Measurements from ENCODE around the gene SYT15B.
"Not testable (repeated sequence)": the region's sequence is repeated elsewhere in the genome, so short reads cannot be mapped to it uniquely, and the experiment has no call there.

SYT15B gene

DNA sequence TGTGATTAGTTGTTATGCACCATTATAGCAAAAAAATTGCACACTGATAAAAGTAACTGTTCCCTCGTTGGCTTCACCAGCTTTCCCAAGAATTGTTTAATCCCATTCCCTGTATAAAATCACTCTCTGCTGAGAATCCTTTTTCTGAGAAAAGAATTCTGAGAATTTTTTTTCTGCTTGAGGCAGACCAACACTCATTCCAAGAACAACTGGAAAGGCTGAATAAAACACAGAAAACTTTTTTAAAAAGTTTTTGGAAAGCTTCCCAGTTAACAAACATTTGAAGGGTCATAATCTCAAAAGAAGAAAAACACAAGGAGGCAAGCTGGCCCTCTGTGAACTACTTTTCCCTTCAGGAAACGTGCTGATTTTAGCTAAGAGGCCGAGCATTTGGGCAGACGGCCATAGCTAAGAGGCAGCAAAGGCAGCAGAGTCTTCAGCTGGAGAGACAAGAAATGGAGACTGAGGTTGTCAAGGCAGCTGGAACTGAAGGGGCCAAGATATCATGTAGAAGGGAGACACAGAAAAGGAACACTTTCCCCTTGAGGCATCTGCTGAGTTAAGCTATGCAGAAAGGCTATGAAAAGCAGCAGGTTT, 16.5 kb downstream of the SYT15B start:
- H3K36me3 ChIP-seq (ENCODE audit: control insufficient read depth, low read length); H3K4me3 ChIP-seq (ENCODE audit: low read length); H3K27ac ChIP-seq (ENCODE audit: low read depth, low read length); H3K27me3 ChIP-seq (ENCODE audit: control insufficient read depth, low read length); H3K4me2 ChIP-seq (ENCODE audit: low read length); H3K9me3 ChIP-seq (ENCODE audit: control insufficient read depth, insufficient read depth, low read length); H3K9me2 ChIP-seq (replicated peaks; ENCODE audit: control insufficient read depth, low read length); H3K4me1 ChIP-seq (ENCODE audit: control insufficient read depth, low read length); H3K79me2 ChIP-seq (ENCODE audit: control insufficient read depth, low read length); H4K20me1 ChIP-seq (ENCODE audit: control insufficient read depth, insufficient read depth, low read depth, low read length); H3F3A ChIP-seq (ENCODE audit: control insufficient read depth, insufficient read depth): not testable (repeated sequence)

DNA sequence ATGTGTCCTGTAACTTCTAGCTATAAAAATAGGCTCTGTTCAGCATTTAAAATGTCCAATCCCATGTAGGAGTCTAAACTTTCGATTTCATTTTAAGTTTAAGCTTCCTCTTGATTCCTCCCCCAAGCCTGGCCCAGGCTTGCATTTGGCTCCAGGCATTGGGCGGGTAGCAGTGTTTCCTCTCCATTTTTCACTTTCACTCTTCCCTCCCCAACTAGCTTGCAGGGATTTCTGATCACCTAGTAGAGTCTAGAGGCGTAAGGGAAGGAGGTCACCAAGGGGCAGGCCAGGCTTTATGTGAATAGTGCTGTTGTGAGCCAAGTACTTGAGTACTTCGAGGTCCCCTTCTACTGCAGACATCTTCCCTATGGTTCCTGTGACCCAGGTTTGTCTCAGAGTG, 18.5 kb downstream of the SYT15B start:
- not testable (repeated sequence) for H3K27me3 ChIP-seq (ENCODE audit: control insufficient read depth, low read length); H3K36me3 ChIP-seq (ENCODE audit: control insufficient read depth, low read length); H3K27ac ChIP-seq (ENCODE audit: low read depth, low read length); H3F3A ChIP-seq (ENCODE audit: control insufficient read depth, insufficient read depth); H3K9me3 ChIP-seq (ENCODE audit: control insufficient read depth, insufficient read depth, low read length); H3K4me2 ChIP-seq (ENCODE audit: low read length); H3K4me3 ChIP-seq (ENCODE audit: low read length); H3K79me2 ChIP-seq (ENCODE audit: control insufficient read depth, low read length); H3K4me1 ChIP-seq (ENCODE audit: control insufficient read depth, low read length); H3K9me2 ChIP-seq (replicated peaks; ENCODE audit: control insufficient read depth, low read length); H4K20me1 ChIP-seq (ENCODE audit: control insufficient read depth, insufficient read depth, low read depth, low read length)

DNA sequence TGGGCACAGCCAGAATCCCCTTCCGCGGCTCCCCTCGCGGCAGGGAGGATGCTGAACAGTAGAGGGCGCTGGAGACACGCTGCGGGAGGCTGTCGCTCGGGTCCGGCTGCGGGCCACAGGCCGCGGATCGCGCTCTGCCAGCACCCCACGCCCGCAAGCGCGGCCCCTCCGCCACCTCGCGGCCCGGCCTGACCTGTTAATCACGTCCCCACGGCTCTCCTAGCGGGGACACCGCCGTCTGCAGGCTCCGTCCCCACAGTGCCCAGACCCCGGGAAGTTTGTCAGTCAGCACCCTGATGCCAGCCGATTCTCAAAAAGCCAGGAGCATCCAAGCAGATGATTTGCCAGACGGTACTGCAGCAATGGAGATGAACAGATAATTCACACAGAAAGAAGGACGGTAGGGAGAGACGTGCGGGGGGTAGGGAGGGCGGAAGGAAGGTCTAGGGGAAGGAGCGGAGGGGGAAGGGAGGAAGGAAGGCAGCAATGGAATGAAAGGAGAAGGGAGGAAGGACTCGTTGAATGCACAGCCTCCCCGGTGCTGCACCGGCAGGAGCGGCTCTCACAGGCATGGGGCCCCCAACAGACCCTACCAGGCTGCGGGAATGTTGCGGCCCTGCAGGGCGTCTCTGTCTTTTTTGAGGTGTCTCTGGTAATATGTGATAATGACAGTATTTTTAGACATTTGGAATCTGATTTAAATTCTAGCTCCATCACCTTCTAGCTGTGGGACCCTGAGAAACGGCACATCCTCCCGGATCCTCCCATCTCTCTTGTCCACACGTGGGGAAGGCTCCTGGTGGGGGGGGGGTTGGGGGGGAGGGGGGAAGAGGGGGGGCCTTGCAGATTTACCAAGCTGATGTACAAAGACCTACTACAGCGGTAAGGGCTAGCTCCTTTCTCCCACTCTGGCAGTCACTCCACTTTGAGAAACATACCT, 19.5 kb downstream of the SYT15B start:
- not testable (repeated sequence) for H3K36me3 ChIP-seq (ENCODE audit: control insufficient read depth, low read length); H3K9me3 ChIP-seq (ENCODE audit: control insufficient read depth, insufficient read depth, low read length); H3K27ac ChIP-seq (ENCODE audit: low read depth, low read length); H3F3A ChIP-seq (ENCODE audit: control insufficient read depth, insufficient read depth); H4K20me1 ChIP-seq (ENCODE audit: control insufficient read depth, insufficient read depth, low read depth, low read length); H3K4me1 ChIP-seq (ENCODE audit: control insufficient read depth, low read length); H3K27me3 ChIP-seq (ENCODE audit: control insufficient read depth, low read length); H3K9me2 ChIP-seq (replicated peaks; ENCODE audit: control insufficient read depth, low read length); H3K79me2 ChIP-seq (ENCODE audit: control insufficient read depth, low read length)
- H3K4me3 ChIP-seq (ENCODE audit: low read length) = peak overlapping the region; percentile 62
- H3K4me2 ChIP-seq (ENCODE audit: low read length) = peak overlapping the region; percentile 64

GRCh38 chr10:47740868-47741267, 22.5 kb downstream of the SYT15B start:
- not testable (repeated sequence) for H3K4me1 ChIP-seq (ENCODE audit: control insufficient read depth, low read length); H4K20me1 ChIP-seq (ENCODE audit: control insufficient read depth, insufficient read depth, low read depth, low read length); H3K79me2 ChIP-seq (ENCODE audit: control insufficient read depth, low read length); H3K27ac ChIP-seq (ENCODE audit: low read depth, low read length); H3K9me3 ChIP-seq (ENCODE audit: control insufficient read depth, insufficient read depth, low read length); H3K4me3 ChIP-seq (ENCODE audit: low read length); H3K36me3 ChIP-seq (ENCODE audit: control insufficient read depth, low read length); H3F3A ChIP-seq (ENCODE audit: control insufficient read depth, insufficient read depth); H3K9me2 ChIP-seq (replicated peaks; ENCODE audit: control insufficient read depth, low read length); H3K27me3 ChIP-seq (ENCODE audit: control insufficient read depth, low read length); H3K4me2 ChIP-seq (ENCODE audit: low read length)

DNA sequence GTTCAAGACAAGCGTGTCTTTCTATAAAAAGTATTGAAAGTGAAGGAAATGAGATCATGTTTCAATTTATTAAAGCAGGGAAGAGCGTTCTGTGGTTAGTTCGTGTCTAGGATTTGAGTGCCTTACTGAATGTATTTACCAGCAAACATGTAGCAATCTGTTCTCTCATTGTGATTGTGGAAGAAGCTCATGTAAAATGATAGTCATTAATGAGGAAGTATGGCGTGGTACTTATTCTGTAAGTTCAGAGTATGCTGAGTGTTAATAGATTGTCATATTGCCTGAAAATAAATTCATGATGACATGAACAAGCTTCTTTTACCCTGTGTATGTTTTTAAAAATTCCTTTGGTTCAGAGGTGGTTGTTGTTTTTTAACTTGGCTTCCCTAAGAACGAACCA, 32.5 kb downstream of the SYT15B start:
- H3K79me2 ChIP-seq (ENCODE audit: control insufficient read depth, low read length); H3K27ac ChIP-seq (ENCODE audit: low read depth, low read length); H3K27me3 ChIP-seq (ENCODE audit: control insufficient read depth, low read length); H4K20me1 ChIP-seq (ENCODE audit: control insufficient read depth, insufficient read depth, low read depth, low read length); H3K9me2 ChIP-seq (replicated peaks; ENCODE audit: control insufficient read depth, low read length); H3K4me3 ChIP-seq (ENCODE audit: low read length); H3K4me2 ChIP-seq (ENCODE audit: low read length); H3K4me1 ChIP-seq (ENCODE audit: control insufficient read depth, low read length); H3F3A ChIP-seq (ENCODE audit: control insufficient read depth, insufficient read depth); H3K9me3 ChIP-seq (ENCODE audit: control insufficient read depth, insufficient read depth, low read length); H3K36me3 ChIP-seq (ENCODE audit: control insufficient read depth, low read length): not testable (repeated sequence)

- H3K4me2 ChIP-seq (ENCODE audit: low read length); H3K4me3 ChIP-seq (ENCODE audit: low read length); H3K27me3 ChIP-seq (ENCODE audit: control insufficient read depth, low read length); H3K27ac ChIP-seq (ENCODE audit: low read depth, low read length); H3K79me2 ChIP-seq (ENCODE audit: control insufficient read depth, low read length); H3K9me3 ChIP-seq (ENCODE audit: control insufficient read depth, insufficient read depth, low read length); H4K20me1 ChIP-seq (ENCODE audit: control insufficient read depth, insufficient read depth, low read depth, low read length); H3F3A ChIP-seq (ENCODE audit: control insufficient read depth, insufficient read depth); H3K9me2 ChIP-seq (replicated peaks; ENCODE audit: control insufficient read depth, low read length); H3K36me3 ChIP-seq (ENCODE audit: control insufficient read depth, low read length); H3K4me1 ChIP-seq (ENCODE audit: control insufficient read depth, low read length): not testable (repeated sequence)
These were observed 37.7 kb downstream of the SYT15B start for GRCh38 chr10:47725740-47726139.

DNA sequence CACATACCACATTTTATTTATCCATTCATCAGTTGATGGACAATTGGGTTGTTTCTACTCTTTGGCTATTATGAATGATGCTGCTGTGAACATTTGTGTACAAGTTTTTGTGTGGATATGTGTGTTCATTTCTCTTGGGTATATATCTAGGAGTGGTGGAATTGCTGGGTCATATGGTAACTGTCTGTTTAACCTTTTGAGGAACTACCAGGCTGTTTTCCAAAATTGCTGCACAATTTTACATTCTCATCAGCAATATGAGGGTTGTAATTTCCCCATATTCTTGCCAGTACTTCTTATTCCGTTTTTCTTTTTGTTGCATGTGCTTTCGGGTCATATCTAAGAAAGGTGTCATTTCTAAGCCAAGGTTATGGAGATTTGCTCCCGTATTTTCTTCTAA, 38.3 kb downstream of the SYT15B start:
- H3K27ac ChIP-seq (ENCODE audit: low read depth, low read length); H3K9me3 ChIP-seq (ENCODE audit: control insufficient read depth, insufficient read depth, low read length); H3K9me2 ChIP-seq (replicated peaks; ENCODE audit: control insufficient read depth, low read length); H3K4me3 ChIP-seq (ENCODE audit: low read length); H3K4me2 ChIP-seq (ENCODE audit: low read length); H3F3A ChIP-seq (ENCODE audit: control insufficient read depth, insufficient read depth); H3K27me3 ChIP-seq (ENCODE audit: control insufficient read depth, low read length); H3K36me3 ChIP-seq (ENCODE audit: control insufficient read depth, low read length); H3K79me2 ChIP-seq (ENCODE audit: control insufficient read depth, low read length); H3K4me1 ChIP-seq (ENCODE audit: control insufficient read depth, low read length); H4K20me1 ChIP-seq (ENCODE audit: control insufficient read depth, insufficient read depth, low read depth, low read length): not testable (repeated sequence)

DNA sequence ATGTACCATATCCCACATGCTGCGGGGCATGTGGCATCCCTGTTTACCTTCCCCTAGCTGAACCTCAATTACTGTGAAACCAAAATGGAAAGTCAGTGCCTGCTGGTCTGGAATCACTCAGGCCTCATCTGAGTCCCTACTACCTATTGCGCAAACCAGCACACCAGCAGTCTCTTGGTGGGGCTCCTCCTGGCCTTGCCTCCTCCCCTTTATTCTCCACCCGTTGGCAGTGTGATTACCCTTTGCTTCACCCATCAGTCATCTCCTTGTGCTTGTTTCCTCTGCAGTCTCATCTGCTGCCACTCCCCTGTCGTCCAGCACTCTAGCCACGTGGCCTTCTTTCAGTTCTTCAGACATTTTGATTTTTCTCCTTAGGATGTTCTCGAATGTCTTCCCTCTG, 39.3 kb downstream of the SYT15B start:
- H3K9me2 ChIP-seq (replicated peaks; ENCODE audit: control insufficient read depth, low read length); H4K20me1 ChIP-seq (ENCODE audit: control insufficient read depth, insufficient read depth, low read depth, low read length); H3K4me1 ChIP-seq (ENCODE audit: control insufficient read depth, low read length); H3K9me3 ChIP-seq (ENCODE audit: control insufficient read depth, insufficient read depth, low read length); H3K27ac ChIP-seq (ENCODE audit: low read depth, low read length); H3K27me3 ChIP-seq (ENCODE audit: control insufficient read depth, low read length); H3F3A ChIP-seq (ENCODE audit: control insufficient read depth, insufficient read depth); H3K4me3 ChIP-seq (ENCODE audit: low read length); H3K79me2 ChIP-seq (ENCODE audit: control insufficient read depth, low read length); H3K36me3 ChIP-seq (ENCODE audit: control insufficient read depth, low read length); H3K4me2 ChIP-seq (ENCODE audit: low read length): not testable (repeated sequence)

Data from DOHH2 (cell line).